HL-60/S4 (cell line): ENCODE data around the gene KMT2D.

Experiments used
- in situ Hi-C: fragments of 300-500 bp; cut with MboI; formaldehyde crosslinking; loops from 2 replicates; pipeline ENCODE4 v1.14.3; 2022; ENCODE audit warnings: low sequenced_read_pairs

Gene KMT2D

DNA sequence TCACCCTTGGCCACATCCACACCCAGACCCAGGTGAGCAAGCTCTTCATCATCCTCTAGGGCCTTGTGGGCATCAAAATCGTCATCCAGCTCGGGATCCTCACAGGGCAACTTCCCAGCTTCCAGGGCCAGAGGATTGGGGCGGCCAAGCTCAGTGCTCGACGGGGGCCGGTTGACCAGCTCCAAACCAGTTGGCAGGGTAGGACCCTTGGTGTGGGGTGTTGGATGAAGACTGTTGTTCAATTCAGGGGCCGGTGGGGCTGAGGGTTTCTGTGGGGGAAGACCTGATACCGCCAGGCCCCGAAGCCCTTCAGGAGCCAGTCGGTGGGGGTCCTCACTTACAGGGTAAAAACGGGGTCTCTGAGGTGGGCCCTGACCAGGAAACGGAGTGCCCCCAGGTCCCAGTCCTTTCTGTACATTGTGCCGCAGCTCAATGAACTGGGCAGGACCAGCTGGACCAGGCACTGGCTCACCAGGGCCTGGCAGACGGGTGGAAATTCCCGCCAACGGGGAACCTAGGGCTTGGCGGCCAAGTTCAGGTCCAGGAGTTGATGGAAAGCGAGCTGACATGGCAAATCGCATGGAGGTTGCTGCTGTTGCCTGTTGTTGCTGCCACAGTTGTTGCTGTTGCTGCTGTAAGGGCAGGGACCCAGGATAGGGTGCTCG is 22.2 kb downstream of the KMT2D start:
- in situ Hi-C loops: no loop called here

DNA sequence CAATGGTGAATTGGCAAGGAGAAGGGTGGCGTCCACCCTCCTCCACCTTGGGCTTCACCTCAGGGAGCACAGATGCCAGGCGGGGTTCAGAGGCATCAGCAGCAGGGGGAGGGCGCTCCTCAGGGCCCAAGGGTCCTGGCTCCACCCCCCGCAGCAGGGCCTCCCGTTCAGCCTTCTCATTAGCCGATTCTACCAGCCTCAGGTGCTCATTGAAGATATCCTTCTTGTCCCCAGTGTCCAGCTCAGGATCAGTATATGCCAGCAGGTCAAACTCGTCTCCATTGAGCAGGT is 22.7 kb downstream of the KMT2D start:
- in situ Hi-C loops: no loop called here

GRCh38 chr12:49037111-49037946 is 23.3 kb downstream of the KMT2D start:
- in situ Hi-C loops: no loop called here

DNA sequence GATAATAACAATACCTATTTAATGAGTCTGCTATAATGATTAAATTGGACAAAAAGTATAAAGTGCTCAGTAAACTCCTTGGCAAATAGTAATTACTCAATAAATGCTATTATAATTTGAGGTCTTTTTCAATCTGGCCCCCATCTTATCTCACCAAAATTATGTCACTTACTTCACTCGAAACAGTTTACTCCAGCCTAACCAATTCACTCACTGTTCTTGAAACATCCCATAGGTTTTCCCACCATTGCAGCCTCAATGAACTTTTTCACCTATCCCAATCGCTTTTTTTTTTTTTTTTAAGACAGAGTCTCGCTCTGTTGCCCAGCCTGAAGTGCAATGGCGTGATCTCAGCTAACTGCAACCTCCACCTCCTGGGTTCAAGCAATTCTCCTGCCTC is 24.6 kb downstream of the KMT2D start:
- in situ Hi-C loops: no loop called here

- in situ Hi-C loops: no loop called here
Observed at GRCh38 chr12:49034286-49034622, 26.3 kb downstream of the KMT2D start.

DNA sequence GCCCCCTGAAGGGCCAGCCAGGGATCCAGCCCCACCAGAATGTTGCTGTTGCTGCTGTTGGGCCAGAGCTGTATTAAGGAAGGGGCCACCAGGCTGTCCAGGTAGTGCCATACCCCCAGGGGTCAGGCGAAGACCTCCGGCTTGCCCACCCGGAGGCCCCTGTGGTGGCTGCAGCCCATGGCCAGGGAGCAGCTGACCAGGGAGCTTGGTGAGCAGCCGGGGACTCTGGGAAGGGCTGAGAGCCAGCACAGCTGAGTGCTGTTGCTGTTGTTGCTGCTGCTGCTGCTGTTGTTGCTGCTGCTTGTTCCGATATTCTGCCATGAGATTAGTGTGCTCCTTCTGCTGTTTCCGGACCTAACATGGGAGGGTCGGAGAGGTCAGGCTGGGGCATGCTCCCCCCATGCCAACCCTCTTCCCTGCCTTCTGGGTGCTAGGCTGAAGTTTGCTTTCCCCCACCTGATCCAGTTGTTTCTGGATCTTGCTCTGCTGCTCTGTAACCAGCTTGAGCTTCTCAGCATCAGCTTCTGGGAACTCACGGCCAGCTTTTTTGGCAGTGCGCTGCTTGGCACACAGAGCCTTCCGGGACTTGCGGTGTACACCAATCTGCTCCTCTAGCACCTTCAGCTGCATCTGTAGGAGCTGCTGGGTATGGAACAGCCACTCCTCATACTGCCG is 26.8 kb downstream of the KMT2D start:
- in situ Hi-C loops: no loop called here

DNA sequence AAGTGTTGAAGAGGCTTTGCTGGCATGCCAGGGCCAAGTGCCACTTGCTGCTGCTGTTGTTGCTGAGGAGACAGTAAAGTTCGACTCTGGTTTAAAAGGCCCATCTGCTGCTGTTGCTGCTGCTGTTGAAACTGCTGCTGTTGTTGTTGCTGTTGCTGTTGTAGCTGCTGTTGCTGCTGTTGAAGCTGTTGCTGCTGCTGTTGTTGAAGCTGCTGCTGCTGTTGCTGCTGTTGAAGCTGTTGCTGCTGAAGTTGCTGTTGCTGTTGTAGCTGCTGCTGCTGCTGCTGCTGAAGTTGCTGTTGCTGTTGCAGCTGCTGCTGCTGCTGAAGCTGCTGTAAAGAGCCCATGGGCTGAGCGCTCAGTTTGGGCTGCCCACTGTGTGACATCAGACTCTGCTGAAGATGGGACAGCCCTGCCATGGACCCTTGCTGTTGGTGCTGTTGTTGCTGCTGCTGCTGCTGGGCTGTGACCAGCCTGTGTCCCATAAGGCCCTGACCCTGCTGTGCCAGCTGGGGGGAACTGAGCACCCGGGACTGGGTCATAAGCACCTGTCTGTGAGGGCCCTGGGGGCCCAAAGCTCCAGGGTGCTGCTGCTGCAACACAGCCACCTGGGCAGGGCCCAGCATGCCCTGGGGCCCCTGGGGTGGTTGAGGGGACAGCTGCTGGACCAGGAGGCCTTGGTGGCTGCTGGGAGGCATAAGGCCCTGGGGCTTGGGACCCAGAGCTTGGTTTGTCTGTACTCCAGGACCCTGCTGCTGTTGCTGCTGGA is 27.7 kb downstream of the KMT2D start:
- in situ Hi-C loops: no loop called here

DNA sequence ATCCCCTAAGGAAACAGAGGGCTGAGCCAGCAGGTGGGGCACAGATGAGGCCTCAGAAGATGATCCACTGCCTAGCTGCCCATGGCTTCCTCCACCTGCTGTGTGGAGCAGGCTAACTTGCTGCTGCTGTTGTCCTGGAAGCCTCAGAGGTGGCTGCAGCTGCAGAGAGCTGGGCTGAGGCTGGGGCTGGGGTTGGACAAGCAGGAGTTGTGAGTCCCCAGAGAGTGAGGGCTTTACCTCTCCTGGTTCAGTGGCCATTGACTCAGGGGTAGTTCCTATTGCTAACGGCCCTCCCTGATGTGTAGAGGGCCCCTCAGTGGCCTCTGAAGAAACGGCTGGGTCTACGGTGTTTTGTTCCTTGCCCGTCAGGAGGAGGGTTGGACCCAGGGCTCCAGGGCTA is 28.3 kb downstream of the KMT2D start:
- in situ Hi-C loops: no loop called here

GRCh38 chr12:49031573-49032161 is 28.9 kb downstream of the KMT2D start:
- in situ Hi-C loops: no loop called here

DNA sequence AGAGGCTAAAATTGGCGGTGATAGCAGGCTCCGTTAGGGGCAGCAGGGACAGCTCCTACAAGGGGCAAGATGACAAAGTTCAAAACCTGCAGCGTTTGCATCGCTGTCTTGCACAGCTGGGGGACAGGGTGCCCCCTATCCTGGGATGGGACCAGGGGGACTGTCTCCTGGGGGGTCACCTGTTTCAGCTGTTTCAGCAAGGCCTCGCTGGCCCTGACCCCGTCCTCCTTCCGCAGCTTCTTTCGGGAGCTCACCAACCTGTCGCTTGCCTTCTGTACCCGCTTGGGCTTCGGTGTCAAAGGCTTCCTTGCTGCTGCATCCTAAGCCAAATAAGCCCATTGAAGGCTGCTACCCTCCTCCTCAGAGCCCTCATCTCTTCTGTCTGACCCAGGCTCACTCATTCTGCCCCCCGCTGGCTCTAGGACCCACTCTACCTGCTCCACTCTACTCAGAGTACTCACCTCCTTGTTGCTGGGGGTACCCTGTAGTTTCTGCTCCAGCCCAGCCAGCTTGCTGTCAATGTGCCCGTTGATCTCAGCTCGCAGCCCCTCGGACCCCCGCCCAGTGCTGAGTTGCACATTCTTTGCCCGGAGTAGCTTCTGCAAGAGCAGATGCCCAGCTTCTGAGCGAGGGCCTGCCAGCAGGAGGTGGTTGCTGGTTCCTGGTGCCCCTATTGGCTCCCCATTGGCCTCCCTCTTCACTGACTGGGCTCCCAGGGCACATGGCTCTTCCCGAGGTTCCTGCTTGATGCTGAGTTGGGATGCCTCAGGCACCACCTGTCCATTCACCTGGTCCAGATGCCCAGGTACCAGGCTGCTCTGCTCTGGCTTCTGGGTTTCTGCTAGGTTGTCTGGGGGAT is 29.7 kb downstream of the KMT2D start:
- in situ Hi-C loops: no loop called here

- in situ Hi-C loops: no loop called here
Observed at GRCh38 chr12:49030119-49030518, 30.5 kb downstream of the KMT2D start.

- in situ Hi-C loops: no loop called here
Observed at GRCh38 chr12:49028666-49029275, 31.8 kb downstream of the KMT2D start.

DNA sequence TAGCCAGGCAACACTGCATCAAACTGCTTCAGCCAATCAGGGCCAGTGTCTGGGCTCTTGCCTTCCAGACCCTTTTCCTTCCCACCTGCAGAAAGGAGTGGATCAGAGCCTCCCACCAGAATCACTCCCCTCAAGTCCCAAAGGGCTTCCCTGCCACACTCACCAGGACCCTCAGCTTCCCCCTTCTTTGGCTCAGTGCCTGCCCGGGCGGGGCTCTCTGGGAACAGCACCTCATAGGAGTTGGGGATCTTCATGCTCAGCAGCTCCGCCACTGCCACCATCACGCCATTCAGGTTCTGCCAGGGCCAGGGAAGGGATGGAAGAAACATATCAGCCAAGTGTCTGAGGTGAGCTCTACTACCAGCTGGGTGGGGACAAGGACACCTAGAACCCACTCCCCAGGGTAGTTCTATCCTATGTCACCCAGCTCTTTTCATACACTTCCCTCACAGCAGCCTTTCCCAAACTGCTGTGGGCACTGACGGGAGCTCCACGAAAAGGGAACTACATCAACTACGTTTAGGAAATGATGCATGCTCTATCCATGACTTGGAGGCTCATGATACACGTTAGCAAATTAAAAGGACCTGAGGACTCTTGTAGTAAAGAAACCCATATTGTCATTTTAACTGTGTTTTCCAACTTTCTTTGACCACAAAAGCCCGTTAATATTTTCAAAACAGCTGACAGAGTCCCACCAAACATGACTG is 32.6 kb downstream of the KMT2D start:
- in situ Hi-C loops: no loop called here

- in situ Hi-C loops: no loop called here
Observed at GRCh38 chr12:49026678-49027480, 33.7 kb downstream of the KMT2D start.

- in situ Hi-C loops: no loop called here
Observed at GRCh38 chr12:49026101-49026500, 34.5 kb downstream of the KMT2D start.

DNA sequence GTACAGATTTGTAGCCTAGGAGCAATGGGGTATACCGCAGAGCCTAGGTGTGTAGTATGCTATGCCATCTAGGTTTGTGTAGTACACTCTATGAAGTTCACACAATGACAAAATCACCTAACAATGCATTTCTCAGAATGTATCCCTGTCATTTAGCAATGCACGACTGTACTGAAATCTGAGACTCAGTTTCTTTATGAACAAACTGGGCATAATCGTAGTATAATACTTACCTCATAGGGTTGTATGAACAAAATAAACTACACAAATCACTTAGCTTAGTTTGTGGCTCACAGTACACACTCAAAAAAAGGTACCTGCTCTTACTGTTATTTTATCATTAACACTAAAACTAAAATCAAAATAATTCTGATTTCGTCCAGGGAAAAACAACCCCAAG is 35.1 kb downstream of the KMT2D start:
- in situ Hi-C loops: no loop called here

DNA sequence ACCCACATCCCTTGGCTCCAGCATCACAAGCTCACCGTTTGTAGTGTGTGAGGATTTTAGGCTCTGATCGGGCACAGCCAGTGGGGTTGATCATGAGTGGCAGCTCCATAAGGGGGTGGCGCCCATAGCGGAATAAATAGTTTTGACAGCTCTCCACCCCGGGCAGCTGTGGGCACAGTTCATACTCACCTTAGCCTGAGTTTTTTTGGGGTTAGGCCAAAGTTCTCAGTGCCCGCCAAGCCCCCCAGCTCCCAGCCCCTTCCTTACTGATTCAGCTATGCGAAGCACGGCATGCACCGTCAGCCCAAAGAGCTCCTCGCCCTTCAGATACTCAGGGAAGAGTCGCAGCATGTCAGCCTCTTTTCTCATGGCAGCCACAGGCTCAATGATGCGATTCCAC is 36.1 kb downstream of the KMT2D start:
- in situ Hi-C loops: no loop called here

- in situ Hi-C loops: no loop called here
Observed at GRCh38 chr12:49023812-49024211, 36.8 kb downstream of the KMT2D start.
